ENCODE data around the gene DLG2.

GRCh38 chr11:84890676-84891075, 736.5 kb downstream of the DLG2 start:
- TF ChIP-seq, protein P1, sequence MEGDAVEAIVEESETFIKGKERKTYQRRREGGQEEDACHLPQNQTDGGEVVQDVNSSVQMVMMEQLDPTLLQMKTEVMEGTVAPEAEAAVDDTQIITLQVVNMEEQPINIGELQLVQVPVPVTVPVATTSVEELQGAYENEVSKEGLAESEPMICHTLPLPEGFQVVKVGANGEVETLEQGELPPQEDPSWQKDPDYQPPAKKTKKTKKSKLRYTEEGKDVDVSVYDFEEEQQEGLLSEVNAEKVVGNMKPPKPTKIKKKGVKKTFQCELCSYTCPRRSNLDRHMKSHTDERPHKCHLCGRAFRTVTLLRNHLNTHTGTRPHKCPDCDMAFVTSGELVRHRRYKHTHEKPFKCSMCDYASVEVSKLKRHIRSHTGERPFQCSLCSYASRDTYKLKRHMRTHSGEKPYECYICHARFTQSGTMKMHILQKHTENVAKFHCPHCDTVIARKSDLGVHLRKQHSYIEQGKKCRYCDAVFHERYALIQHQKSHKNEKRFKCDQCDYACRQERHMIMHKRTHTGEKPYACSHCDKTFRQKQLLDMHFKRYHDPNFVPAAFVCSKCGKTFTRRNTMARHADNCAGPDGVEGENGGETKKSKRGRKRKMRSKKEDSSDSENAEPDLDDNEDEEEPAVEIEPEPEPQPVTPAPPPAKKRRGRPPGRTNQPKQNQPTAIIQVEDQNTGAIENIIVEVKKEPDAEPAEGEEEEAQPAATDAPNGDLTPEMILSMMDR (conservative IDR thresholded peaks at IDR 0.05; ENCODE audit: low read depth, low read length), result no peak
- TF ChIP-seq USF2 (IDR thresholded peaks at IDR 0.05; ENCODE audit: low read depth, low read length) (no peak), POLR2A (IDR thresholded peaks at IDR 0.05; ENCODE audit: low read depth, low read length) (no peak), RFX5 (IDR thresholded peaks at IDR 0.05; ENCODE audit: low read depth, low read length) (no peak), BHLHE40 (IDR thresholded peaks at IDR 0.05; ENCODE audit: low read depth, low read length) (no peak), RCOR1 (IDR thresholded peaks at IDR 0.05; ENCODE audit: insufficient replicate concordance, low read length) (no peak), RAD21 (IDR thresholded peaks at IDR 0.05; ENCODE audit: low read length) (no peak), CEBPB (IDR thresholded peaks at IDR 0.05; ENCODE audit: low read depth, low read length) (no peak), MAZ (IDR thresholded peaks at IDR 0.05; ENCODE audit: borderline replicate concordance, low read depth, low read length) (no peak), CHD1 (IDR thresholded peaks at IDR 0.05; ENCODE audit: low read depth, low read length) (no peak), MXI1 (IDR thresholded peaks at IDR 0.05; ENCODE audit: borderline replicate concordance, low read depth, low read length) (no peak), FOS (IDR thresholded peaks at IDR 0.05; ENCODE audit: low read depth, low read length) (no peak)
- TF ChIP-seq, protein P2, sequence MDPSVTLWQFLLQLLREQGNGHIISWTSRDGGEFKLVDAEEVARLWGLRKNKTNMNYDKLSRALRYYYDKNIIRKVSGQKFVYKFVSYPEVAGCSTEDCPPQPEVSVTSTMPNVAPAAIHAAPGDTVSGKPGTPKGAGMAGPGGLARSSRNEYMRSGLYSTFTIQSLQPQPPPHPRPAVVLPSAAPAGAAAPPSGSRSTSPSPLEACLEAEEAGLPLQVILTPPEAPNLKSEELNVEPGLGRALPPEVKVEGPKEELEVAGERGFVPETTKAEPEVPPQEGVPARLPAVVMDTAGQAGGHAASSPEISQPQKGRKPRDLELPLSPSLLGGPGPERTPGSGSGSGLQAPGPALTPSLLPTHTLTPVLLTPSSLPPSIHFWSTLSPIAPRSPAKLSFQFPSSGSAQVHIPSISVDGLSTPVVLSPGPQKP (IDR thresholded peaks at IDR 0.05; ENCODE audit: borderline replicate concordance, low read depth, low read length), result no peak

Measured in IMR-90 (cell line).